Measurements from ENCODE around the gene NME8. TPM values are rescaled to one million over a fixed set of nuclear protein-coding genes. Genes with fewer than 3 reads are reported as not detected.

Gene NME8
- total RNA-seq, 1 donor: not detected

DNA sequence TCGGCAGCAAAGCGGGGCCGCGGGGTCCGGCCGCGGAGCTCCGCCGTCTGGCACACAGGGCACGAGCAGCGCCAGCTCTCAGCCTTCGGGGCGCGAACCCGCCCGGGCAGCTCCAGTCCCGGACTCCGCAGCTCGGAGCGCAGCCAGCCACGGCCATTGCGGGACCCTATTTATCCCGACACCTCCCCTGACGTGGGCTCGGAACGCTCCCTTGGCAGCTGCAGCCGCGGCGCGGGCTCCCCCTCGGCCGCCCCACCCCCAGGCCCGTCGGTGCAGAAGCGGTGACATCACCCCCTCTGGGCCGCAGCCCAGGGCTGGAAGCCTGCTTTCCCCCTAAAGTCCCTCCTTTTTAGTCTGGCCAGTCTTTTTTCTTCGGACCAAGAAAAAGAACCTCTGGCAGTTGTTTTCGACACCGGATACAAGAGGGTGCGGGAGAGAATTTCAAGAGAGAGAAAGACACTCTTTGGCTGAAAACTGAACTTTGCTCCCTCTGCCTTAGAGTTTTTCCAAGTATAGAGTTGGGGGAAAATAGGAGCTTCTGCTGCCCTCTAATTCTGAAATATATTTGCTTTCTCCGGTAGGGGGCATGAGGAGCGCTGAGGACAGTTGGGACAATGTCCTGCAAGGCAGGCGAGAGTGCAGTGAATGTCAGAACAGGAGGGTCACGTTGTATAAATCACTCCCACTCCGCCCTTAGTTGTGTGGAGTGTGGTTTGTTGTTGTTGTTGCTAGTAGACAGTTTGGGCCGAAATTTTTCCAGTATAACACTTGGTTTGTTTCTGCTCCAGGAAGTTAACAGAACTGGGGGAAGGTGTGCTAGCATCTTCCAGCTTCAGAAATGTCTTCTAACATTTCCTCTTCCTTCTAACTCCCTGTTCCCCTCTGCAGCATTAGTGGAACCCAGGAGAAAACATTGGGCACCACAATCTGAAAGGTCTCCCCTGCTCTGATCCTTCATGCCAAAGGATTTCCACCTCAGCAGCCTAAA is 68.6 kb downstream of the NME8 start, which contains the start of gene SFRP4:
TSS of gene SFRP4 (minus strand) at position 145 of the 988 bp plus-strand sequence. CDS start 280 bp downstream, outside the sequence.
- TF ChIP-seq, protein P1, sequence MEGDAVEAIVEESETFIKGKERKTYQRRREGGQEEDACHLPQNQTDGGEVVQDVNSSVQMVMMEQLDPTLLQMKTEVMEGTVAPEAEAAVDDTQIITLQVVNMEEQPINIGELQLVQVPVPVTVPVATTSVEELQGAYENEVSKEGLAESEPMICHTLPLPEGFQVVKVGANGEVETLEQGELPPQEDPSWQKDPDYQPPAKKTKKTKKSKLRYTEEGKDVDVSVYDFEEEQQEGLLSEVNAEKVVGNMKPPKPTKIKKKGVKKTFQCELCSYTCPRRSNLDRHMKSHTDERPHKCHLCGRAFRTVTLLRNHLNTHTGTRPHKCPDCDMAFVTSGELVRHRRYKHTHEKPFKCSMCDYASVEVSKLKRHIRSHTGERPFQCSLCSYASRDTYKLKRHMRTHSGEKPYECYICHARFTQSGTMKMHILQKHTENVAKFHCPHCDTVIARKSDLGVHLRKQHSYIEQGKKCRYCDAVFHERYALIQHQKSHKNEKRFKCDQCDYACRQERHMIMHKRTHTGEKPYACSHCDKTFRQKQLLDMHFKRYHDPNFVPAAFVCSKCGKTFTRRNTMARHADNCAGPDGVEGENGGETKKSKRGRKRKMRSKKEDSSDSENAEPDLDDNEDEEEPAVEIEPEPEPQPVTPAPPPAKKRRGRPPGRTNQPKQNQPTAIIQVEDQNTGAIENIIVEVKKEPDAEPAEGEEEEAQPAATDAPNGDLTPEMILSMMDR (IDR thresholded peaks at IDR 0.05; ENCODE audit: insufficient read depth, low read depth, low read length): peak; percentile 63
- peak within 1 kb of the TSS; percentile 23 for H3K4me3 ChIP-seq (ENCODE audit: low read depth, low read length)
- DNase-seq (ENCODE audit: low read depth): peak; percentile 46

DNA sequence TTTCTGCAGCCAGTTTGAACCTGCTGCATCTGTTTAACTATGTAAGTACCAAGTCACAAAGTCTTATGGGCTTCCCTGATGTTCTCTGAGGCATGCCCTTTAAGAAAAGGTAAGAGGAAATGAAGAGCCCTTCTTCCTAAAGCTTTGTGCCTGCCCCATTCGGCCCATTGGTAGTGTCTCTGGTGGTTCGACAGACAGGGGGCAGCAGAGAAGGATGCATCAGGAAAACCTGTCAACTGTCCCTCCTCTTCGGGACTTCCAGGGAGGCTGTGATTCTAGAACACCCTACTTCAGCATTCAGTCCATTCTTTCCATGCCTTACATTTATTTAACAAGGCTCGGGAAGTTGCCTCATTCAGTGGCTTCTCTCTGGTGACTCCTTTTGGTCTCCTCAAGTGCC is 70.1 kb downstream of the NME8 start:
- no peak for DNase-seq (ENCODE audit: low read depth)
- no peak overlapping the region for H3K4me3 ChIP-seq (ENCODE audit: low read depth, low read length)
- TF ChIP-seq, protein P1 (IDR thresholded peaks at IDR 0.05; ENCODE audit: insufficient read depth, low read depth, low read length): no peak

DNA sequence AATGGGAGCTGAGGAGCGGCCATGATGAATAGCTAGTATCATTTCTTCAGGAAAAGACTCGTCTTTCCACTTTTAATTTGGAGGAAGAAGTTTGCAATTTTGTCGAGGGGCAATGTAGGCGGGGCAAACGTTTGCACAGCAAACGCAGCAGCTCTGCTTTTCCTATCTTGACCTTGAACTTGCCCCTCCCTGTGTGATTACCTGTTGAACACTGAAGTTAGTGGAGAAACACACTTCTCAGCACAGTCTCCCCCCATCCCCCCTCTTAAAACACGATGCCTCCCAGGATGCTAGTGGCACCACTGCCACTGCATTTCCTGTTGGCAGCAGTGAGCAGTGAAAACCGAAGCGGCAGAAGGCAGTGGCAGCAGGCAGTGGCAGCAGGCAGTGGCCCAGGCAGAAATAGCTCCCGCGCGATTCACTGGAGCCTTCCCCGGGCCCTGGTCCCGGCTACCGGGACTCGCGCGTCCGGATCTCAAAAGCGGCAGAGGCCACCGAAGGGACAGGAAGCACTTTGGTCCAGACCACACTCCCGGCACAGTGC is 72.0 kb downstream of the NME8 start, which contains the start of gene EPDR1:
TSS of gene EPDR1 (plus strand) at position 336 of the 544 bp plus-strand sequence. CDS start 300 bp downstream, outside the sequence.
- peak within 1 kb of the TSS; percentile 49 for H3K4me3 ChIP-seq (ENCODE audit: low read depth, low read length)
- TF ChIP-seq, protein P1 (IDR thresholded peaks at IDR 0.05; ENCODE audit: insufficient read depth, low read depth, low read length): no peak
- no peak for DNase-seq (ENCODE audit: low read depth)

DNA sequence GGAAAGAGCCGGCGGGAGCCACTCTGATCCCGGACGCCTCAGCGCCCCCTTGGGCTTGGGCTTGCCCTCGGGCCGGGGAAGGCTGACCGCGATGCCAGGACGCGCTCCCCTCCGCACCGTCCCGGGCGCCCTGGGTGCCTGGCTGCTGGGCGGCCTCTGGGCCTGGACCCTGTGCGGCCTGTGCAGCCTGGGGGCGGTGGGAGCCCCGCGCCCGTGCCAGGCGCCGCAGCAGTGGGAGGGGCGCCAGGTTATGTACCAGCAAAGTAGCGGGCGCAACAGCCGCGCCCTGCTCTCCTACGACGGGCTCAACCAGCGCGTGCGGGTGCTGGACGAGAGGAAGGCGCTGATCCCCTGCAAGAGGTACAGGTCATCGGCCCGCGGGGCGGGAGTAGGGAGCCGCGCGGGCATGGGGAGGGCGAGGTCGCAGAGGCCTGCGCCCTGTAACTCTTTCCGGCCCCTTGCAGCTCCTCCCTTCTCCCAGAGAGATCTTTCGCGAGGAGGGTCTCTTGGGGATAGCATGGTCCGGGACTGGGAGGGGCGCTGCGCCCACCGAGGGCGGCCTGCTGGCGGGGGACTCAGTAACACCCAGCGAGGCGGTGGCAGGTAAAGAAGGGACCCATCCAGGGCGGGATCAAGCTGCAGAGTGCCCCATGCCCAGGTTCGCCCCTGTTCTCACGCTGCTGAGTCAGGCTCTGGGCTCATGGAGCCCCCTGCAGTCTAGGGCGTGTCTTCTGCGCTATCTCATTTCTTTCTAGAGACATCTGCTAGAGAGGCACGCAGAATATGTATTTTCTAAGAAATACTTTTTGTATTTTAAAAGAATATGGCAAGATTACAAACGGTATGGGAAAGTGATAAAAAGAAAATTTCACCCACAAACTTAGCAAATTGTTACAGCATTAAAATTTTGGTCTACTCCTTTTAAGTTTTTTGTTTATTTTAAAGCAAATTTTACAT is 72.7 kb downstream of the NME8 start:
- TF ChIP-seq, protein P1 (IDR thresholded peaks at IDR 0.05; ENCODE audit: insufficient read depth, low read depth, low read length): no peak
- no peak for DNase-seq (ENCODE audit: low read depth)

DNA sequence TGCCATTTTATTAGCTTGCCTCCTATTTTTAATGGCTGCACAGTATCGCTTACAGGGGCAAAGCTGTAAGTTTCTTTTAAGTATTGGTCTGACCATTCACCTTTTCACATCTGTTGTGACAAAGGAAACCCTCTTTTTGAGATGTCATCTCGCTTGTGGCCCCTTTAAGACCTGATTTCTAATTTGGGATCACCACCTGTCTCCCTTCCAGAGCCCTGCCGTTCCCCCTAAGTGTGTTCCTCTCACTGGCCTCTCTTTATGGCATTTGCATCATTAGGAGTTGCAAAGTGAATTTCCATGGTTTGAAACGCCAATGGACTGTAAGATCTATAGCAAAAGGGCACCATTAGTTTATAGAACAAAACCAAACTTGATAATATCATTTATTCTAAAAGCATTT is 73.5 kb downstream of the NME8 start:
- TF ChIP-seq, protein P1 (IDR thresholded peaks at IDR 0.05; ENCODE audit: insufficient read depth, low read depth, low read length): no peak
- H3K4me3 ChIP-seq (ENCODE audit: low read depth, low read length): no peak overlapping the region
- DNase-seq (ENCODE audit: low read depth): no peak

More for the DNA sequence above, 72.7 kb downstream of the NME8 start:
- H3K4me3 ChIP-seq (ENCODE audit: low read depth, low read length): peak overlapping the region; percentile 49

DNA sequence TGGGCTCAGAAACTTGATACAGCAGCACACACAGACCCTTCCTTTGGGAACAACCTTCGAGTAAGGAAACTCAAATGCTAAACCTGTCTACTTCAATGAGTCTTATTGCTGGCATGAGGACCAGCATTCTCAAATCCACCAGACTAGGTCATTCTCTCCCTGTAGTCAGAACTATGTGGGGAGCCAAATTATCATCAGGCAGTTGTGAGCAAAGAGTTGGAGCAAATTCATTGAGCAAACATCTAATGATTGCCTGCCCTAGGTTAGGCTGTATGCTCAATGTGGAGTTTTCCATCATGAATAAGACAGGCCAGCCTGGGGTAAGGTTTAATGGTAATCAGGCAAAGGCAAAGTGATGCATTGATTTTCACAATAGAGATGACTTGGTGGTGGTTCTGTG is 75.6 kb downstream of the NME8 start:
- no peak overlapping the region for H3K4me3 ChIP-seq (ENCODE audit: low read depth, low read length)
- no peak for DNase-seq (ENCODE audit: low read depth)
- TF ChIP-seq, protein P1 (IDR thresholded peaks at IDR 0.05; ENCODE audit: insufficient read depth, low read depth, low read length): no peak

Measured in fibroblast of villous mesenchyme (primary cell).